HT1080 (cell line): ENCODE data around the gene ZNF213. TPM values are rescaled to one million over a fixed set of nuclear protein-coding genes. Genes with fewer than 3 reads are reported as not detected.
A peak's percentile ranks its signal among the peaks of the same experiment; 100 is the strongest.
"Not testable (repeated sequence)": the region's sequence is repeated elsewhere in the genome, so short reads cannot be mapped to it uniquely, and the experiment has no call there.

ENCODE experiments used
- DNase-seq: peaks from one replicate; pipeline ENCODE4 v3.0.0-alpha.2; 2015; ENCODE audit warnings: low read depth
- total RNA-seq: library from RNA; depleted of rRNA; stranded (reverse); fragments of >200 nt; shearing (Covaris generic); gene quantifications from 2 replicates; pipeline ENCODE4 v1.2.3, GENCODE V29; 2014

ZNF213 gene
- total RNA-seq, 1 experiment from 2014 or later, result 3.8 TPM

DNA sequence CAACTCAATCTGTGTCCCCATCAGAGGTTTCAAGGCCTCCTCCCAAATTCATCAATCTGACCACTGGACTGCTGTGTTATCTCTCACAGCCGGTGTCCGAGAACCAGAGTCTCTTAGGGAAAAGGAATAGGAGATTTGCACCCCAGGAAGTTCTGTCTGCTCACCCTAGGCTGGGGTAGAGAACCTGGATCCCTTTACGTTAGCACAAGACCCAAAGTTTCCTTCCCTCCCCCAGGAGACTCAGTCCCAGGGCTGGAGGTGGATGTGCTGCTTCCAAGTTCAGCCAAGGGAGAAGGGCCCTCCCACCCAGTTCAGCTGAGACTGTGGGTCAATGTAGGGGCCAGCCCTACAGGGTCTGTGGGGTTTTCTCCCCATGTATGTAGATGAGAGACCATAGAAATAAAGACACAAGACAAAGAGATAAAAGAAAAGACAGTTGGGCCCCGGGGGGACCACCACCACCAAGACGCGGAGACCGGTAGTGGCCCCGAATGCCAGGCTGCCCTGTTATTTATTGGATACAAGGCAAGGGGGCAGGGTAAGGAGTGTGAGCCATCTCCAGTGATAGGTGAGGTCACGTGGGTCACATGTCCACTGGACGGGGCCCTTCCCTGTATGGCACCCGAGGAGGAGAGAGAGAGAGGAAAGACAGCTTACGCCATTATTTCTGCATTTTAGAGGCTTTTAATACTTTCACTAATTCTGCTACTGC is 30.4 kb downstream of the ZNF213 start:
- DNase-seq, result no peak

DNA sequence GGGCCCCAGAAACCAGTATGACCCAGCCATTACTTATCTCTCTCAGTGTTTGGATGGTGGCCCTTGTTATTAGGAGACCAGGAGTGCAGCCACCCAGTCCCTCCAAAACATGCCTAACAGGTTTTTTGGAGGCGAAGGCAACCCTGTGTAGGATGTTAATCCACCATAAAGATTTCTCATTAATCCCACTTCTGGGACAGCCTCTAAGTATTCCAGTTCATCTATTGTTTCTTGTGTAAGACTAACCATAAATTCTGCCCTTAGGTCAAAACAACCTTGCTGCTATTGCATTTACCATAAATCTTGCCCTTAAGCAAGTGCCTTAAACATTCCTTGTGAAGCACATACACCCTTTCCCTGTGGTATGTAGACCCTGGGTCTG is 31.7 kb downstream of the ZNF213 start:
- no peak for DNase-seq

DNA sequence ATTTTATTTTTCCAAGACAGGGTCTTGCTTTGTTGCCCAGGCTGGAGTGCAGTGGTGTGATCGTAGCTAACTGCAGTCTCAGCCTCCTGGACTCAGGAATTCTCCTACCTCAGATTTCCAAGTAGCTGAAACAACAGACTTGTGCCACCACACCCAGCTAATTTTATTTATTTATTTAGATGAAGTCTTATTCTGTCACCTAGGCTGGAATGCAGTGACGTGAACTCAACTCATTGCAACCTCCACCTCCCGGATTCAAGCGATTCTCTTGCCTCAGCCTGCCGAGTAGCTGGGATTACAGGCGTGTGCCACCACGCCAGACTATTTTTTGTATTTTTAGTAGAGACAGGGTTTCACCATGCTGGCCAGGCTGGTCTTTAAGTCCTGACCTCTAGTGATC is 33.9 kb downstream of the ZNF213 start:
- DNase-seq, result not testable (repeated sequence)

DNA sequence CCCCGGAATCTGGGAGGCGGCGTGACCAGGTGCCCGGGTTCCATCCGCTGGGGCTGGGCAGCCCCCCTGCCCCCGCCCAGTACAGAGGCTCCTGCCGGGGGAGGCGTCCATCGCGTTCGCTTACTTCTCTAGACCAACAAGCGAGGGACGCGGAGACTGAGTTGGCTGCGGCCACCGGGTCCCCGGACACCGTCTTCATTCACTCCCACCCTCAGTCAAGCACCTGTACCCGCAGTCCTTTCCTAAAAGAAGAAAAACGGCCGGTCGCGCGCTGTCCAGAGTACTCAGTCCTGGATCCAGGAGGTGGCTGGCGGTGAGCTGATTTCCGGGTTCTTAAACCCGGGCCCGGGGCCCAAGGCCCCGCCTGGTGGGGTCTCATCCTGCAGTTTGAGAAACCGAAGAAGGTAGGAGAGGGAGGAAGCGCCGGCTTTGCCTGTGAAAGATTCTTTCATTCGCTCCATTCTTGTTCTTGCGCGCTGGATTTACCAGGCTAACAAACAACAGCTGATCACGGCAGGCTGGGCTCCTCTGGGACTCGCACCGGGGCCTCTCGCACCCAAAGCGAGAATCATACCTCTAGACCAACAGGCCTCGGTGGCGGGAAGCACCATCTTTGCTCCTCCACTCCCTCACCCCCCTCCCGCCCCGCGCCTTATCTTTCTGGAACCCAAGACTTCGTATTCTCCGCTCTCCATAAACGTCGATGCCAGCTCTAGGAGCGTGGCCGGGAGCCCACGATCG is 35.8 kb downstream of the ZNF213 start:
- DNase-seq, result no peak

DNA sequence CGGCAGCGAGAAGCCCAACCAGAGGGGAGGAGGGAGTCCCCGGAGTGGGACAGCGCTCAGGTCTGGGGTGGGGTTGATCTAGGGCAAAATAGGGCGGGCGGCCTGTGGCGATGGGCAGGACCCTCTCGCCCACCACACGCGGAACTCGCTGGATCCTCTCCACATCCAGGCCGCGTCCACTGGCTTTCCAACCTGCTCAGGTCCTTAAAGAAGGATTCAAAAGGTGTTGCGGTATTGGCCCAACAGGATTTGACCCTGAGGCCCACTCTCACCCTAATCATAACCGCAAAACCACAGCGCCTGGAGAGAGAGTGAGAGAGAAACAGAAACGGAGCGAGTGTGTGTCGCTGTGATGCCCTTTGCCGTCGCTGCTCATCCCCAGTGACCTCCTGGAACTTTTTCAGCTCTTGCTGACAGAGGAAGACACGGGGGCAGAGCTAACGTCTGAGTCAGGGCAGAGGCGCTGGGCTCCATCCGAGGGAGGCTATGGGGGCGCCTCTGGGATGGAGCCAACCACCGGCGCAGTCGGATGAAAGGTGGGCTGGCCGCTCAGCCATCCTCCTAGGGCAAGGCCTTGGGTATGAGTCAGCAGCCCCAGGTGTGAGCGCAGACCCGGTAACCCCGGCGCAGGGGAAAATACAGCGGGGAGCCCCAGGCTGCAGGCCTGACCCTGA is 36.5 kb downstream of the ZNF213 start:
- DNase-seq, result no peak

DNA sequence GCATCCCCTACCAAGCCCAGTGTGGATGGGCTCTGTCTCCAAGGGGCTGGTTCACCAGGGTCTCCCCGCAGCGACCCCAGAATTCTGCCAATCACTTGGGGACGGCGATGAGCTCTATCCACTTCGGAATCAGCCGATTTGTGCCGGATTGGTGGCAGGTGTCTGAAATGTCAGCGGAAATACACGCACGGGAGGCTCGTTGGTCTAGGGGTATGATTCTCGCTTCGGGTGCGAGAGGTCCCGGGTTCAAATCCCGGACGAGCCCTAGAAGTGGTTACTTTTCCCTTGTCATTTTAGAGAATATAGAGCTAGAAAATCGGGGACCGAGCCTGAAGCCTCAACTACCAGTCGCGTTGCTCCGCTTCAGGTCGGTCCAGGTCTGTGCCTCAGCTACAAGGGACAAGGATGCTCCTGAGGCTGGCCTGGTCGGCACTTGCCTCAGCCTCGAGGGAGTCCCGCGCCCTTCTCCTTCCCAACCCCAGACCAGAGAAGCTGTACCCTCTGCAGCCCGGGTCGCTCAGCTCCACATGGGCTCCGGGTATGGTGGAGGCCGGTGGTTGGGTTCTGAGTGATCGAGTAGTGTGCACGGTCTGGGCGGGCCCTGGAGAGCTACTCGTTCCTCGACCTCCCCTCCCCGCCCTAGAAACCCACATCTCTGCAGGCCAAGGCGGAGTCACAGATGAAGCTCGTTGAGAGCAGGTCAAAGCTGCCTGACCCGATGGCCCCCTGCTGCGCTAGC is 37.2 kb downstream of the ZNF213 start:
- DNase-seq, result peak; percentile 96

DNA sequence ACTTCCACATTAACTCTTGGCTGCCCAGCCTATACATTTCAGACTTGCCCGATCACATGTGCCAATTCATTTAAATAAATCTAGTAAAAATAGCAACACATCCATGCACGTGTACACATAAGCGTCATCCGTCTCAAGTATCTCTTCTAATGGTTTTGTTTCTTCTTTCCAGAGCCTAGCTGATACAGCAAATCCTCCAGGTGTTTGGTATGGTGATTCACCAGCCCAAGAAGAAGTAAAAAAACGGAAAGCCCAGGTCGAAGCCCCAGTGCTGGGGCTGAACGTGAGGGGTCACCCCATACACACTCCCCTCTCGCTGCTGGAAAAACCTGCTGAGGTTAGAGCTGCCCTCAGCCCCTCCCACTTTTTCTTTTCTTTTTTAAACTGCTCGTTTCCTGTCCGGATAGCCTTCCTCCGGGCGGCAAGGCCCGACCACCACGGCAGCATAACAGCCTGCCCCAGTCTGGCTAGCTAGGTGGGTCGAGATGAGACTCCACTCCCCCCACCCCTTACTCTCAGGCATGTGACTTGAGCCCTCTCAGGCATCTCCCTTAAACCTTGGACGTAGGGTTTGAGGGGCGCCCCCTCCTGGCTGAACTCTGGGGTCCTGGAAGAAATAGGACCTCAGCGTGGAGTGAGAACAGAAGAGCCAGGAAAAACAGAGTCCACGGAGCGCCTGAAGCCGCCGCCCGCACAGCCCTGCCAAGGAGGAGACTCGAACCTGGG is 39.2 kb downstream of the ZNF213 start:
- peak; percentile 68 for DNase-seq

DNA sequence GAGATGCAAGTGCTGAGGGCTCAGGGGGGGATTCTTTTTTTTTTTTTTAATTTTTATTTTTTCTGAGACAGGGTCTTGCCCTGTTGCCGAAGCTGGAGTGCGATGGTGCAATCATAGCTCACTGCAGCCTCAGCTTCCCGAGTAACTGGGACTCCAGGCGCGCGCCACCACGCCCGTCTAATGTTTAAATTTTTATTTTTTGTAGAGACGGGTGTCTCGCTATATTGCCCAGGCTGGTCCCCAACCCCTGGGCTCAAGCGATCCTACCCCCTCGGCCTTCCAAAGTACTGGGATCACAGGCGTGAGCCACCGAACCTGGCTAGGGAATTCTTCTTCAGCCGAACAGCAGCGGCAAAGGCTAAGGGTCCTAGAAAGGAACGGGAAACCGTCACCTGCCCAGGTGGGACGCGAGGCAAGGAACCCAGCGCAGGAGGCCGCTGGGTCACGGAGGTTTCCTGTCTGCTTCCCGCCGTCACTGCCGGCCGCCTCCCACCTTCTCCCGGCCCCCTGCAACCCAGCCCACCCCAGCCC is 39.9 kb downstream of the ZNF213 start:
- DNase-seq, result no peak

DNA sequence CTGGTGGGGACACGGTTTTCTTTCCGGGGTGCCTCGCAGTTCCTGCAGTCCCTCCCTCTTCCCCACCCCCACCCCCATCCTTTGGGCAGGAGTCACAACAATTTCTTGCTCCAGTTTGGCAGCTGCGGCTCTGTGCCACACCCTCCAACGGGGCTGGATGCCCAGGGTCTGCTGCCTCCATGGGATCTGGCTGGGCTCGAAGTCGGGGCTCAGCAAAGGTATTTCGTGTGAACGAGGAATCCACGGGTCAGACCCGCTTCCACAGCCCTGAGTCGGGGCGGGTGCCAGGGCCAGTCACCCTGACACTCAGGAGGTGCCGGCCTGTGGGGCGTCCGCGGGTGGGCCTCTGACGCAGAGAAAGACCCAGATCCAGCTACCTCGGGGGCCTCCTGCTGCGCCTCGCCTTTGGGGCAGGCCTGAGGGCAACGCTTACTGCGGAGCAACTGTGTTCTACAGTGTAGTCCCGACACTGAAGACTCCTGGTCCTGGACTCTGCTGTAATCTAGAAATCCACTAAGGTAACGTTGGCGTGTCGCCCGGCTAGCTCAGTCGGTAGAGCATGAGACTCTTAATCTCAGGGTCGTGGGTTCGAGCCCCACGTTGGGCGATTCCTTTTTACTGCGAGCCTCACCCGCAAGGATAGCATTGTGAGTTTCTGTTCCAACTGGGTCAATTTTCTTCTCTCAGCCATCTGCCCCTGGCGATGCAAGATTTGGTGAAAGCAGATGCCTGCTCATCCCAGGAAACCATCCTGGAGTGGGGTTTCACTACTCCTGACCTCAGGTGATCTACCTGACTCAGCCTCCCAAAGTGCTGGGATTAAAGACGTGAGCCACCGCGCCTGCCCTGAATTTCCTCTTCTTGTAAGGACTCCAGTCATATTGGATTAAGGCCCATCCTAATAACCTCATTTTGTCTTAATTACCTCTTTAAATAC is 40.6 kb downstream of the ZNF213 start:
- peak; percentile 88 for DNase-seq

DNA sequence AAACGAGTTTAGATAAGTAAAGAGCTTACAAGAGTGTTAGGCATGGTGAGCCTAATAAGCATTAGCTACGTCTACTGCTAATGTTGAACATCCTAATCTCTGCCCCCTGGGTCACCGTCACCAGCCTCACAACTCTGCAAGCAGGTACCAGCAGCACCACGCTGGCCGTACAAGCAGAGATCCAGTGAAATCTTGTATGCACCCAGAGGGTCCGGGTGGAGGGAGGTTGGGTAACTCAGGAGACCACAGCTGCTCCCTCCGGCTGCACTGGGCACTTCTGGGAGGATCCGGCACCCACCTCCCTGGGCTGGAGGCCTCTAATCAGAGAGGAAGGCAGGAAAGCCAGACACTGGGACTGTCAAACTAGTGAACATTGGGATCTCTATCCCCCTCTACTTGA is 44.8 kb downstream of the ZNF213 start:
- DNase-seq, result no peak

DNA sequence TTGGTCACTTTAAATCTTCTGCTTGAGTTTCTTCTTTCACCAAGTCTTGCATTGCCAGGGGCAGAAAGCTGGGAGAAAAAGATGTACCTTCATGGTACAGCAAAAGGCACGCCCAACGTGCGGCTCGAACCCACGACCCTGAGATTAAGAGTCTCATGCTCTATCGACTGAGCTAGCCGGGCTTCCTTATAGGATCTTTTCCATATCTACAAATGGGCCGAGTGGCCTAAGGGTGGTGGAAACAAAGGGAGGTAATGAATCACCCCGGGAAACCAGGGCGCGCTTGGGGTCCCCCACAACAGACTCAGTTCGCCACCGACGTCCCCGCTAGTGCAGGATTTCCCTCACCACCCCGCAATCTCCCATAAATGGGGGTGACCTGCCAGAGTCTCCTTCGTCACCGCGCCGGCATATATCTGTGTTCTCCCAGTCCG is 45.6 kb downstream of the ZNF213 start:
- DNase-seq, result peak; percentile 79

DNA sequence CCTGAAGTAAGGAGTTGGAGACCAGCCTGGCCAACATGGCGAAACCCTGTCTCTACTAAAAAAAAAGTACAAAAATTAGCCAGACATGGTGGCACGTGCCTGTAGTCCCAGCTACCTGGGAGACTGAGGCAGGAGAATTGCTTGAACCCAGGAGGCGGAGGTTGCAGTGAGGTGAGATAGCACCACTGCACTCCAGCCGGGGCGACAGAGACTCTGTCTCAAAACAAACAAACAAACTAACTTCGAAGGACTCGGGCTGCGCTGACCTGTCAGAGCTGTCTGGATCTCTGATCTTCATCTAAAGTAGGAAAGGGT is 47.4 kb downstream of the ZNF213 start:
- not testable (repeated sequence) for DNase-seq

DNA sequence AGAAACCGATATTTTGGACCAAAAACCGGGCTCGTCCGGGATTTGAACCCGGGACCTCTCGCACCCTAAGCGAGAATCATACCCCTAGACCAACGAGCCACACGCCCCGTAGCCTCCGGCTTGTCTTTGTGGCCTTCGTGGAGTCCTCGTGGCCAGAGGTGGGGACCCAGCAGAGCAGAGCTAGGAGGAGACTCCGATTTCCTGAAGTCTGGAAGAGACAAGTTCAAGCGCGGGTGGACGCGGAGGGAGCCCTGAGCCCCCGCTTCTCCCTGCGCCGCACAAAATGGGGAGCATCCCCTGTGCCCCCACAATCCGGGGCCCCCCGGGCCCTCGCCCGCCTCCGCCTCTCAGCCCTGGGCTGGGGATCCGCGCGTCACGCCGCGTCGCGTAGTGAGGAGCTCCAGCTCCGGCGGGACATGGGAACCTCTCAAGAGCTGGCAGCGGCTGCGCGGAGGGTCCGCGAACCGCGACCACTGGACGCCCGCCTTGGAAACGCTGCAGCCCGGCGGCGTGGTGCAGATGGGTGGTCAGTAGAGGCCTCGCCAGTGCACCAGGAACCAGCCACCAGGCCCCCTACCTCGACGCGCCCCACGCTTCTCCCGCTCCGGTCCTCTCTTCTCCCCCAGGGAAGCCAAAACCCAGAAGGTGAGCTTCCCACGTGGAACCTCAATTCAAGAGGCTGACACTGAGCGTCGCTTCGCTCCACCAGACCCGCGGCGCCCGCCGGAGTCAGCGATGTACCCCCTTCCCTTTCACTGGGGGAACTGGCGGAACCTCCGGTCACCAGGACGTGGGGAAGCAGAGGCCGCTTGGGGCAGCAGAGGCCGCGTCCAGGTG is 48.0 kb downstream of the ZNF213 start:
- peak; percentile 87 for DNase-seq

DNA sequence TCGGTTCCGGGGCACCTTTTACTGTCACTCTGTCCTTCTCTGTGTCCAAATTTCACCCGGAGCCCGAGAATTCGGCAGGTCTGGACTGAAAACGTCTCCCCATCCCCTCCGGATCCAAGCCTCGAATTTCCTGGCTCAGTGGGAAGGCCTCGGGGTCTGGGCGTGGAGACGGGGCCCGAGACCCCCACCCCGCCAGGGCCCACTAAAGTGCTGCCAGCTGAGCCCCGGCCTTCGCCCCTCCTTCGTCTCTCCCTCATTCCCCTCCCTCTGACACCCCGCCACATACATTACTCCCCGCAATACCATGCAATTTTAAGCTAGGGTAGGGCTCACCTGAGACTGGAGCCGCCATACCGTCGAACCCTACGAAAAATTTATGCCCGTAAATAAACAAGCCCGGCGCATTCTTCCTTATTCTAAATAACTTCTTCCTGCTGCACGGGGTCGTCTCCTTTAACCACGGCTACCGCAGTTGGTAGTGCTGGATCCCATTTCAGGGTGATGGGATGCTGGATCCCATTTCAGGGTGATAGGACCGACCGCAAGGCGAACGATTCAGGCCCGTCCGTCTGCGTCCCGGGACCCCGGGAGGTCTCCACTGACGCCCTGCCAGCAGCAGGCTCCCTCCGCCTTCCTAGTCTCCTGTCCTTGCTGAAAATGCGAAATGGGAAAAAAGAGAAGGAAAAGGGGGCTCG is 48.8 kb downstream of the ZNF213 start:
- DNase-seq, result no peak

DNA sequence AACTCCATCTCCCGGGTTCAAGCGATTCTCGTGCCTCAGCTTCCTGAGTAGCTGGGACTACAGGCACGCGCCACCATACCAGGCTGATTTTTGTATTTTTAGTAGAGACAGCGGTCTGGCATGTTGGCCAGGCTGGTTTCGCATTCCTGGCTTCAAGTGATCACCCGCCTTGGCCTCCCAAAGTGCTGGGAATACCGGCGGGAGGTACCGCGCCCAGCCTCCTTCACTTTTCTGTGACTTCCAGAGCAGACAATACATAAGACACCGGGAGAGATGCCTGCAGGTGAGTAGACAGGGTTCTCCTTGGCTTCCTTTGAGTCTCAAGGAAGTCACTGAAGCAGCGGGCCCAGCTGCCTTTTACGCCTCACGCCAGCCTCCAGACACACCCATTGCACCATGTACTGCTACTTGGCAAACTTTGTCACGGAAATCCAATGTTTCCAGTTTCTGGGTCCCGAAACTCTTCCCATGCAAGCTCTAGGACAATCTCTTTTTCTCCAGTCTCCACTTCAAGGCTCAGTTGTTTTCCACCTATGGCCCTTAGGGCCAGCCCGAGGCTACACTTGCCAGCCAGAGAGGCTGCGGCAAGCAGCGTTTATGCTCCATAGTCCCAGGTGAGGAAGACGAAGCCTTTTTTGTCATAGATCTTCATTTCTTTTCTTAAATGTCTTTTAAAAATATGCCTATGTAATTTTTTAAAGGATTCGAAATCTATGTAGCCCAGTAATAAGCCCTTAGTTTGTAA is 52.3 kb downstream of the ZNF213 start:
- no peak for DNase-seq

DNA sequence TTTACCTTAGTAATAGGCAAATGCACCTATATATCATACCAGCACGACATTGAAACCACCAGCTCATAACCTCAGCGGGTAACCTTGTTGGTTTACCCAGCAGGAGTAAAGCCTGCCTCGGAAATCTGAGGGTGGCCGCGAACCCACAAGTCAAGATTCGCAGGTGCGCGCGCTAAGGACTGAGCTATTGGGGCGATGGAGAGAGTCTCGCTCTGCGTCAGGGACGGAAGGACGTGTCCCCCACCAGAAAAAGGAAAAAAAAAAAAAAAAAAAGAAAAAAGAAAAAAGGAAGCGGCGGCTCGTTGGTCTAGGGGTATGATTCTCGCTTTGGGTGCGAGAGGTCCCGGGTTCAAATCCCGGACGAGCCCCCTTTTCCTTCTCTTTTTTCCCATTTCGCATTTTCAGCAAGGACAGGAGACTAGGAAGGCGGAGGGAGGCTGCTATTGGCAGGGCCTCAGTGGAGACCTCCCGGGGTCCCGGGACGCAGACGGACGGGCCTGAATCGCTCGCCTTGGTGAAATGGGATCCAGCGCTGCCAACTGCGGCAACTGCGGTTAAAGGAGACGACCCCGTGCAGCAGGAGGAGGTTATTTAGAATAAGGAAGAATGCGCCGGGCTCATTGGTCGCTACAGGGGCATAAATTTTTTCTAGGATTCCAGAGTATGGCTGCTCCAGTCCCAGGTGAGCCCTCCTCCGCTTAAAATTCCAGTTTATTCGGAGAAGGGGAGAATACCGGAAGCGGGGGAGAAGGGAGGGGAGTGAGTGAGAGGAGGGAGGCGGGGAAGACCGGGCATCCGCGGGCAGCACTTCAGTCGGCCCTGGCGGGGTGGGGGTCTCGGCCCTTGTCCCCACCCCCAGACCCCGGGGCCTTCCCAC is 53.2 kb downstream of the ZNF213 start, which contains the start of gene OR1F1:
OR1F1 (plus strand) TSS at position 407 of the 877 bp plus-strand sequence.
- peak; percentile 91 for DNase-seq

DNA sequence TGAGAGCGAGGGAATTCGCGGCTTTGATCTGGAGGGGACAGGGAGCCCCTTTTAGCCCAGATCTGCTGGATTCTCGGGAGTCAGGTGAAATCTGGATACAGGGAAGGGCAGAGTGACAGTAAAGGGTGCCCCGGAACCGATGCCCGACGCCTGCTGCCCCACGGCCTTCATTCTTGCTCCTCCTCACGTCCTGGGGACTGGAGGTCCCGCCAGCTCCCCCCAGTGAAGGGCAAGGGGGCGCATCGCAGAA is 53.8 kb downstream of the ZNF213 start:
- no peak for DNase-seq
